H1 (cell line): ENCODE data around the gene DLG1. TPM values are rescaled to one million over a fixed set of nuclear protein-coding genes. Genes with fewer than 3 reads are reported as not detected.

Experiments used
- CHD7 ChIP-seq: fragments of 300-600 bp; sonication (generic); IDR thresholded peaks from 2 replicates; pipeline ENCODE4 v1.7.1; 2012; ENCODE audit warnings: low read length, moderate library complexity, mild to moderate bottlenecking, inconsistent platforms; ENCODE audit not compliant: insufficient replicate concordance
- NANOG ChIP-seq: IDR thresholded peaks from 2 replicates; pipeline ENCODE4 v1.6.1; 2011; ENCODE audit warnings: low read length, low read depth, mild to moderate bottlenecking, inconsistent platforms; ENCODE audit not compliant: insufficient read depth, poor library complexity, severe bottlenecking
- polyA plus RNA-seq, 7 experiments: library from polyadenylated mRNA; depleted of rRNA in 3 of 7; stranded (reverse) in 5 of 7; unstranded in 2 of 7; fragments of >200 nt in 5 of 7; fragments of 200-250 nt in 2 of 7; gene quantifications; 1 replicate in 5 of 7; 2 replicates in 1 of 7; 4 replicates in 1 of 7; pipeline versions ENCODE4 v1.2.1 to v1.2.3, GENCODE V29; 2011 to 2013; ENCODE audit warnings: missing spikeins in 2 of 7, mixed read lengths in 2 of 7
- total RNA-seq: library from RNA; stranded (reverse); fragmentation: NEBNext Ultra II Directional; extraction: Animal tissue kit (Norgen Biotek cat#: 25700); gene quantifications from 2 replicates; pipeline ENCODE4 v1.2.1, GENCODE V29; 2021

The DLG1 gene
- total and polyA plus RNA-seq, 2 of the 8 experiments (the other 6 are each of a cell fraction or from before 2014, with no cell fraction given): 13.4 to 78.8 TPM

DNA sequence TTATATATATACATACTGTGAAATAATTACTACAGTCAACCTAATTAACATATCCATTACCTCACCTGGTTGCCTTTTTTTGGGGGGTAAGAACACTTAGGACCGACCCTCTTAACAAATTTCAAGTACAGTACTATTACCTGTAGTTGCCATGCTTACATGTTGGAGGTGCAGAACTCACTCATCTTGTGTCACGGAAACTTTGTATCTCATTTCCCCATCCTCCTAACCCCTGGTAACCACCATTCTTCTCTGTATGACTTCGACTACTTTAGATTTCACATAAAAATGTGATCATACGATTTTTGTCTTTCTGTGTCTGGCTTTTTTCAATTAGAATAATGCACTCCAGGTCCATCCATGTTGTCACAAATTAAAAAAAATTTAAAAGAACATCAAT is 213.3 kb downstream of the DLG1 start (continued):
- TF ChIP-seq CHD7 (no peak), NANOG (no peak)
